Parathyroid adenoma (tissue), 2 donors: ENCODE data around the gene AK1.
"Not testable (repeated sequence)": the region's sequence is repeated elsewhere in the genome, so short reads cannot be mapped to it uniquely, and the experiment has no call there.

Experiments used
- H2AFZ ChIP-seq: fragments of 300-600 bp; sonication (generic); one replicate; pipeline ENCODE4 v1.7.0; 2017; ENCODE audit warnings: antibody characterized with exemption, mild to moderate bottlenecking
- H3K27ac ChIP-seq: fragments of 300-600 bp; sonication (generic); one replicate; pipeline ENCODE4 v1.7.0; 2017
- H3K27me3 ChIP-seq: fragments of 300-600 bp; sonication (generic); one replicate; pipeline ENCODE4 v1.7.0; 2017; ENCODE audit warnings: low read length; ENCODE audit not compliant: control insufficient read depth, insufficient read depth
- H3K36me3 ChIP-seq: fragments of 300-600 bp; sonication (generic); one replicate; pipeline ENCODE4 v1.7.0; 2017; ENCODE audit warnings: low read length; ENCODE audit not compliant: control insufficient read depth, insufficient read depth
- H3K4me1 ChIP-seq: fragments of 300-600 bp; sonication (generic); one replicate; pipeline ENCODE4 v1.7.0; 2017; ENCODE audit warnings: control low read depth
- H3K4me2 ChIP-seq: fragments of 300-600 bp; sonication (generic); one replicate; pipeline ENCODE4 v1.7.0; 2017; ENCODE audit warnings: low read length
- H3K4me3 ChIP-seq: fragments of 300-600 bp; sonication (generic); one replicate; pipeline ENCODE4 v1.7.0; 2017; ENCODE audit warnings: low read depth, low read length
- H3K79me2 ChIP-seq: fragments of 300-600 bp; sonication (generic); one replicate; pipeline ENCODE4 v1.7.0; 2017; ENCODE audit warnings: control low read depth
- H3K9ac ChIP-seq: fragments of 300-600 bp; sonication (generic); one replicate; pipeline ENCODE4 v1.7.0; 2017; ENCODE audit warnings: mild to moderate bottlenecking
- H3K9me3 ChIP-seq: fragments of 300-600 bp; sonication (generic); one replicate; pipeline ENCODE4 v1.7.0; 2017; ENCODE audit warnings: low read length; ENCODE audit not compliant: control insufficient read depth
- CTCF ChIP-seq: fragments of 300-600 bp; sonication (generic); IDR thresholded peaks from one replicate; pipeline ENCODE4 v1.7.0; 2017; ENCODE audit warnings: antibody characterized with exemption, mild to moderate bottlenecking
- donor health status: primary hyperparathyroidism.

The AK1 gene

GRCh38 chr9:127873223-127873691, 4.2 kb downstream of the AK1 start:
- Histone ChIP-seq H3K79me2 (no peaks in the 10 kb centered on the region), H3K9ac (no peak overlapping the region), H2AFZ (no peak overlapping the region), H3K4me3 (no peak overlapping the region), H3K4me2 (no peak overlapping the region), H3K36me3 (no peaks in the 10 kb centered on the region), H3K27me3 (no peaks in the 10 kb centered on the region), H3K27ac (no peak overlapping the region), H3K4me1 (no peaks in the 10 kb centered on the region), H3K9me3 (no peaks in the 10 kb centered on the region)
- no peak for TF ChIP-seq CTCF

- Histone ChIP-seq H2AFZ (no peak overlapping the region), H3K36me3 (no peaks in the 10 kb centered on the region), H3K27ac (no peak overlapping the region), H3K9me3 (no peaks in the 10 kb centered on the region), H3K4me3 (no peak overlapping the region), H3K4me1 (no peaks in the 10 kb centered on the region), H3K4me2 (no peak overlapping the region), H3K27me3 (no peaks in the 10 kb centered on the region), H3K9ac (no peak overlapping the region), H3K79me2 (no peaks in the 10 kb centered on the region)
- no peak for TF ChIP-seq CTCF
Measured at GRCh38 chr9:127872369-127873222, 4.9 kb downstream of the AK1 start.

GRCh38 chr9:127871531-127871930, 5.9 kb downstream of the AK1 start:
- no peak overlapping the region for H3K4me2 ChIP-seq
- no peaks in the 10 kb centered on the region for H3K27me3 ChIP-seq
- no peak overlapping the region for H3K4me3 ChIP-seq
- H2AFZ ChIP-seq, result no peak overlapping the region
- no peak overlapping the region for H3K9ac ChIP-seq
- no peaks in the 10 kb centered on the region for H3K79me2 ChIP-seq
- H3K36me3 ChIP-seq, result no peaks in the 10 kb centered on the region
- no peaks in the 10 kb centered on the region for H3K4me1 ChIP-seq
- TF ChIP-seq CTCF, result no peak
- no peak overlapping the region for H3K27ac ChIP-seq
- H3K9me3 ChIP-seq, result no peaks in the 10 kb centered on the region

GRCh38 chr9:127870887-127871286, 6.6 kb downstream of the AK1 start:
- Histone ChIP-seq H3K27me3 (no peaks in the 10 kb centered on the region), H3K4me2 (no peak overlapping the region), H3K79me2 (no peaks in the 10 kb centered on the region), H3K4me3 (no peak overlapping the region), H3K36me3 (no peaks in the 10 kb centered on the region), H2AFZ (no peak overlapping the region), H3K27ac (no peak overlapping the region), H3K4me1 (peaks cover under 1% of the 10 kb centered on the region), H3K9me3 (no peaks in the 10 kb centered on the region), H3K9ac (no peak overlapping the region)
- no peak for TF ChIP-seq CTCF

GRCh38 chr9:127870153-127870491, 7.4 kb downstream of the AK1 start:
- H3K4me3 ChIP-seq, H3K27ac ChIP-seq, H3K79me2 ChIP-seq, H3K4me2 ChIP-seq, H3K9me3 ChIP-seq, H3K36me3 ChIP-seq, H3K4me1 ChIP-seq, H3K27me3 ChIP-seq, H3K9ac ChIP-seq, H2AFZ ChIP-seq: not testable (repeated sequence)
